HepG2 (cell line): ENCODE data around the gene SLC6A17.

Experiments
- CTCF ChIP-seq: sonication (generic); formaldehyde crosslinking; IDR thresholded peaks from 2 replicates; pipeline ENCODE4 v1.5.0; 2020; ENCODE audit warnings: mild to moderate bottlenecking, missing genetic modification reagents, moderate library complexity
- EP300 ChIP-seq, 3 experiments: sonication (generic) in 1 of 3; formaldehyde crosslinking in 1 of 3; IDR thresholded peaks; 2 replicates each; pipeline versions ENCODE4 v1.5.1 to v1.6.1; 2011 to 2020; ENCODE audit warnings: low read depth in 2 of 3, low read length in 2 of 3, borderline replicate concordance in 1 of 3, improper control_type of control experiment in 1 of 3, mild to moderate bottlenecking in 1 of 3, missing genetic modification reagents in 1 of 3, moderate library complexity in 1 of 3
- HDAC2 ChIP-seq: sonication (generic); formaldehyde crosslinking; IDR thresholded peaks from 2 replicates; pipeline ENCODE4 v1.4.0; 2020; ENCODE audit warnings: missing genetic modification reagents
- HNRNPUL1 ChIP-seq: fragments of 200-400 bp; formaldehyde crosslinking; IDR thresholded peaks from 2 replicates; pipeline ENCODE4 v1.6.1; 2017; ENCODE audit warnings: low read depth, mild to moderate bottlenecking, low read length, moderate library complexity
- JUNB ChIP-seq: sonication (generic); formaldehyde crosslinking; IDR thresholded peaks from 2 replicates; pipeline ENCODE4 v1.8.0; 2022; ENCODE audit warnings: missing genetic modification reagents, mild to moderate bottlenecking, borderline replicate concordance
- MTF1 ChIP-seq: sonication (generic); formaldehyde crosslinking; IDR thresholded peaks from 2 replicates; pipeline ENCODE4 v1.5.0; 2020; ENCODE audit warnings: missing genetic modification reagents
- SNAPC5 ChIP-seq: sonication (generic); formaldehyde crosslinking; IDR thresholded peaks from 2 replicates; pipeline ENCODE4 v1.8.1; 2023; ENCODE audit warnings: mild to moderate bottlenecking, missing genetic modification reagents, borderline replicate concordance
- SRF ChIP-seq: IDR thresholded peaks from 2 replicates; pipeline ENCODE4 v1.6.1; 2011; ENCODE audit warnings: mild to moderate bottlenecking, low read depth, low read length, moderate library complexity
- ZNF251 ChIP-seq: sonication (generic); formaldehyde crosslinking; IDR thresholded peaks from 2 replicates; pipeline ENCODE4 v1.9.0; 2021; ENCODE audit warnings: mild to moderate bottlenecking, missing genetic modification reagents
- ZNF724P ChIP-seq: sonication (generic); formaldehyde crosslinking; IDR thresholded peaks from 2 replicates; pipeline ENCODE4 v1.8.0; 2022; ENCODE audit warnings: missing genetic modification reagents, borderline replicate concordance
- ZNF883 ChIP-seq: sonication (generic); formaldehyde crosslinking; IDR thresholded peaks from 2 replicates; pipeline ENCODE4 v1.5.1; 2020; ENCODE audit warnings: mild to moderate bottlenecking, missing genetic modification reagents; ENCODE audit errors: not compliant biosample characterization

- TF ChIP-seq MTF1 (CRISPR knock-in tag) = no peak
- no peak for TF ChIP-seq SNAPC5
- no peak for TF ChIP-seq EP300 (IDR thresholded peaks at IDR 0.05; ENCODE audit: low read depth in 2 of 2, low read length in 2 of 2)
- no peak for TF ChIP-seq EP300 (CRISPR knock-in tag; IDR thresholded peaks at IDR 0.05; ENCODE audit: borderline replicate concordance)
- no peak for TF ChIP-seq JUNB (CRISPR knock-in tag)
- no peak for TF ChIP-seq ZNF251 (CRISPR knock-in tag)
- no peak for TF ChIP-seq SRF
- no peak for TF ChIP-seq ZNF724P (CRISPR knock-in tag)
- TF ChIP-seq HDAC2 = no peak
- no peak for TF ChIP-seq CTCF (CRISPR knock-in tag)
- no peak for TF ChIP-seq ZNF883 (CRISPR knock-in tag)
- no peak for TF ChIP-seq HNRNPUL1
These were observed 39.2 kb upstream of the SLC6A17 start for GRCh38 chr1:110111081-110111480.
